ENCODE data around the gene ZNF609. TPM values are rescaled to one million over a fixed set of nuclear protein-coding genes. Genes with fewer than 3 reads are reported as not detected.
A peak's percentile ranks its signal among the peaks of the same experiment; 100 is the strongest.

Gene ZNF609
- total RNA-seq, 1 experiment from 2014 or later, result 35.0 TPM

DNA sequence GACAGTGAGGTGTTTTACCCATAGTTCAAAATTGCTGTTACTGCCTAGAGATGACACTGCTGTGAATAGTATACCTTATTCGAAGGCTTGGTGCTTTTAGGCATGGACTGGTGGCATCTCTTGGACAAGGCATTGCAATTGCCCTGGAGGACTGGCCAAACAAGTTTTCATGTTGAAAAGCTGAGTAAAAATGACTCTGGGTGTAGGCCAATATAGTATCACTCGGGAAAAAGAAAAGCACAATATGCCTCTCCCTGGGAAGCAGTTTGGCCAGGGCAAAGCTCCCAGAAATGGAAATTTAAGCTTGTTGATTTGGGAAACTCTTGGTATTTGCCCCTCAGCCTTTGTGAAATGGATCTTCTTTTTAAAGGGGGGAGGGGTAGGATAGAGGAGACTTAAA, 54.8 kb downstream of the ZNF609 start:
- H3K27ac ChIP-seq (ENCODE audit: low read depth, low read length, poor library complexity, severe bottlenecking), result no peak overlapping the region
- DNase-seq (ENCODE audit: low spot score), result no peak
- intact Hi-C loops (cut with micrococcal nuclease; ENCODE audit: unreplicated experiment), result no loop called here

DNA sequence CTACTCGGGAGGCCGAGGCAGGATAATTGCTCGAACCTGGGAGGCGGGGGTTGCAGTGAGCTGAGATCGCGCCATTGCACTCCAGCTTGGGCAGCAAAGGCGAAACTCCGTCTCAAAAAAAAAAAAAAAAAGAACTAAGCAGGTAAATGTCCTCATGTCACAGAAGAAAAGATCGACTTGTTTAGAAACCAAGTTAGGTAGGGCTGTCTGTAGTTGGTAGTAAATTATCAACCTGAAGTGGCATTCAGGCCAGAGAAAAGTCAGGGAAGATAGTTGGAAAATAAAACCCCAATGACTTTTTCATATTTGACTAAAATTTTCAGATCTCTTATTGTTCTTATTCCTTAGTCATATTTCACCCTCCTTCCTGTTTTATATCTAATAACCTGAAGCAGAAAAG, 55.4 kb downstream of the ZNF609 start:
- intact Hi-C loops (cut with micrococcal nuclease; ENCODE audit: unreplicated experiment), result no loop called here
- Histone ChIP-seq H3K27me3 (replicated peaks; ENCODE audit: insufficient read depth, low read depth, low read length, poor library complexity) (no peaks in the 10 kb centered on the region), H3K9me3 (ENCODE audit: low read depth, low read length, poor library complexity, severe bottlenecking) (no peaks in the 10 kb centered on the region), H3K36me3 (ENCODE audit: insufficient read depth, low read length, poor library complexity, severe bottlenecking) (no peaks in the 10 kb centered on the region), H3K27ac (ENCODE audit: low read depth, low read length, poor library complexity, severe bottlenecking) (no peak overlapping the region), H3K4me1 (ENCODE audit: insufficient read depth, low read length, poor library complexity, severe bottlenecking) (peaks cover 6% of the 10 kb centered on the region), H3K4me3 (ENCODE audit: low read depth, low read length, poor library complexity, severe bottlenecking) (no peak overlapping the region)
- no TSS peak for BruUV-seq (replicated peaks)
- ChIA-PET CTCF (no interaction called here), POLR2A (ENCODE audit: low non-redundant PET) (no interaction called here)
- TF ChIP-seq, protein P1, sequence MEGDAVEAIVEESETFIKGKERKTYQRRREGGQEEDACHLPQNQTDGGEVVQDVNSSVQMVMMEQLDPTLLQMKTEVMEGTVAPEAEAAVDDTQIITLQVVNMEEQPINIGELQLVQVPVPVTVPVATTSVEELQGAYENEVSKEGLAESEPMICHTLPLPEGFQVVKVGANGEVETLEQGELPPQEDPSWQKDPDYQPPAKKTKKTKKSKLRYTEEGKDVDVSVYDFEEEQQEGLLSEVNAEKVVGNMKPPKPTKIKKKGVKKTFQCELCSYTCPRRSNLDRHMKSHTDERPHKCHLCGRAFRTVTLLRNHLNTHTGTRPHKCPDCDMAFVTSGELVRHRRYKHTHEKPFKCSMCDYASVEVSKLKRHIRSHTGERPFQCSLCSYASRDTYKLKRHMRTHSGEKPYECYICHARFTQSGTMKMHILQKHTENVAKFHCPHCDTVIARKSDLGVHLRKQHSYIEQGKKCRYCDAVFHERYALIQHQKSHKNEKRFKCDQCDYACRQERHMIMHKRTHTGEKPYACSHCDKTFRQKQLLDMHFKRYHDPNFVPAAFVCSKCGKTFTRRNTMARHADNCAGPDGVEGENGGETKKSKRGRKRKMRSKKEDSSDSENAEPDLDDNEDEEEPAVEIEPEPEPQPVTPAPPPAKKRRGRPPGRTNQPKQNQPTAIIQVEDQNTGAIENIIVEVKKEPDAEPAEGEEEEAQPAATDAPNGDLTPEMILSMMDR (conservative IDR thresholded peaks at IDR 0.05; ENCODE audit: low read depth, low read length), result no peak
- TF ChIP-seq EZH2 (IDR thresholded peaks at IDR 0.05; ENCODE audit: borderline replicate concordance, low read depth, low read length, poor library complexity, severe bottlenecking), result no peak
- DNase-seq (ENCODE audit: low spot score), result no peak

More for the DNA sequence above, 54.8 kb downstream of the ZNF609 start:
- no peaks in the 10 kb centered on the region for H3K27me3 ChIP-seq (replicated peaks; ENCODE audit: insufficient read depth, low read depth, low read length, poor library complexity)
- H3K9me3 ChIP-seq (ENCODE audit: low read depth, low read length, poor library complexity, severe bottlenecking), result no peaks in the 10 kb centered on the region
- no peak for TF ChIP-seq EZH2 (IDR thresholded peaks at IDR 0.05; ENCODE audit: borderline replicate concordance, low read depth, low read length, poor library complexity, severe bottlenecking)
- ChIA-PET POLR2A (ENCODE audit: low non-redundant PET) (no interaction called here), CTCF (no interaction called here)
- no peaks in the 10 kb centered on the region for H3K4me1 ChIP-seq (ENCODE audit: insufficient read depth, low read length, poor library complexity, severe bottlenecking)
- H3K4me3 ChIP-seq (ENCODE audit: low read depth, low read length, poor library complexity, severe bottlenecking), result no peak overlapping the region
- H3K36me3 ChIP-seq (ENCODE audit: insufficient read depth, low read length, poor library complexity, severe bottlenecking), result no peaks in the 10 kb centered on the region
- no TSS peak for BruUV-seq (replicated peaks)

DNA sequence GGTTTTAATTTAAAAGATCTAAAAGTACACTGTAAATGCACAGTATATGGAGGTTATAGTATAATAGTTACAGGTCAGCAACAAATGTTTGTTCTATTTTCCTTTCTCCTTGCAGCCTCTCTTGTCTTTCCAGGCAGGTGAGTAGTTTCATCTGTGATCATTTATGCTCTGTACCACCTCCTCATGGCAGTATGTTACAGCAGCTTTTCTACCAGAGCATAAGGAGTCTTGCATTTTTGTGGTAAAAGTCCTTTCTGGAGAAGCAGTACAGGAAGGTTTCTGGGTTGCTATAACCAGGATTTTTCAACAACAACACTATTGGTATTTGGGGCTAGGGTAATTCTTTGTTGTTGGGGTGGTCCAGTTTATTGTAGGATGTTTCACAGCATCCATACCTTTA, 59.5 kb downstream of the ZNF609 start:
- BruUV-seq (replicated peaks), result no TSS peak
- Histone ChIP-seq H3K9me3 (ENCODE audit: low read depth, low read length, poor library complexity, severe bottlenecking) (no peaks in the 10 kb centered on the region), H3K27ac (ENCODE audit: low read depth, low read length, poor library complexity, severe bottlenecking) (no peak overlapping the region), H3K4me1 (ENCODE audit: insufficient read depth, low read length, poor library complexity, severe bottlenecking) (peaks cover 29% of the 10 kb centered on the region), H3K27me3 (replicated peaks; ENCODE audit: insufficient read depth, low read depth, low read length, poor library complexity) (no peaks in the 10 kb centered on the region), H3K4me3 (ENCODE audit: low read depth, low read length, poor library complexity, severe bottlenecking) (no peak overlapping the region), H3K36me3 (ENCODE audit: insufficient read depth, low read length, poor library complexity, severe bottlenecking) (no peaks in the 10 kb centered on the region)
- POLR2A ChIA-PET (ENCODE audit: low non-redundant PET), result no interaction called here
- intact Hi-C loops (cut with micrococcal nuclease; ENCODE audit: unreplicated experiment), result no loop called here
- DNase-seq (ENCODE audit: low spot score), result no peak
- TF ChIP-seq, protein P1 (conservative IDR thresholded peaks at IDR 0.05; ENCODE audit: low read depth, low read length), result 0 out of 2 replicates have a peak, but pooled peaks have one; percentile 18
- no peak for TF ChIP-seq EZH2 (IDR thresholded peaks at IDR 0.05; ENCODE audit: borderline replicate concordance, low read depth, low read length, poor library complexity, severe bottlenecking)
- CTCF ChIA-PET, result no interaction called here

DNA sequence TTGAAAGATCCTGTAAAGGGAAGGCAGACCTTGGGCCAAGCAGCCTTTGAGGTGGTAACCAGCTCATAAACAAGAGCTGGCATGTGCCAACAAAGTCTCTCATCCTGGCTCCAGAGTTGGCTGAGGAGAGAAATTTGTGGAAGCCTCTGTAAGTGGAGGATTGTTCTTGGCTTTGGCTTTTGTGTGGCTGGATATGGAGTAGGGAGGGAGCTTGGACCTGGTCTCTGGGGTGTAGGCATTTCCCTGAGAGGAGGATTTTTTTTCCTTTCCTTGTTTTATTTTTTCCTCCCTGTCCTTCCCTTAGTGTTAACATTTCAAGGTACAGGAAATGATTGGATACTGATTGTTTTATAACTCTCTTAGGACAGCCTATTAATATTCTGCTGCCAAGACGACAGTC, 60.8 kb downstream of the ZNF609 start:
- no TSS peak for BruUV-seq (replicated peaks)
- TF ChIP-seq, protein P1 (conservative IDR thresholded peaks at IDR 0.05; ENCODE audit: low read depth, low read length), result no peak
- no peak for TF ChIP-seq EZH2 (IDR thresholded peaks at IDR 0.05; ENCODE audit: borderline replicate concordance, low read depth, low read length, poor library complexity, severe bottlenecking)
- intact Hi-C loops (cut with micrococcal nuclease; ENCODE audit: unreplicated experiment), result no loop called here
- no peaks in the 10 kb centered on the region for H3K27me3 ChIP-seq (replicated peaks; ENCODE audit: insufficient read depth, low read depth, low read length, poor library complexity)
- no peaks in the 10 kb centered on the region for H3K36me3 ChIP-seq (ENCODE audit: insufficient read depth, low read length, poor library complexity, severe bottlenecking)
- ChIA-PET CTCF (no interaction called here), POLR2A (ENCODE audit: low non-redundant PET) (no interaction called here)
- H3K27ac ChIP-seq (ENCODE audit: low read depth, low read length, poor library complexity, severe bottlenecking), result peak overlapping the region; percentile 43
- no peak for DNase-seq (ENCODE audit: low spot score)
- no peak overlapping the region for H3K4me3 ChIP-seq (ENCODE audit: low read depth, low read length, poor library complexity, severe bottlenecking)
- no peaks in the 10 kb centered on the region for H3K9me3 ChIP-seq (ENCODE audit: low read depth, low read length, poor library complexity, severe bottlenecking)
- H3K4me1 ChIP-seq (ENCODE audit: insufficient read depth, low read length, poor library complexity, severe bottlenecking), result peaks cover 34% of the 10 kb centered on the region

All from A673 (cell line).